ENCODE results near the gene YIPF4.

YIPF4 gene

GRCh38 chr2:32242331-32242730, 35.4 kb upstream of the YIPF4 start:
- no peak overlapping the region for H3K4me3 ChIP-seq (ENCODE audit: low read depth, low read length)
- TF ChIP-seq, protein P1, sequence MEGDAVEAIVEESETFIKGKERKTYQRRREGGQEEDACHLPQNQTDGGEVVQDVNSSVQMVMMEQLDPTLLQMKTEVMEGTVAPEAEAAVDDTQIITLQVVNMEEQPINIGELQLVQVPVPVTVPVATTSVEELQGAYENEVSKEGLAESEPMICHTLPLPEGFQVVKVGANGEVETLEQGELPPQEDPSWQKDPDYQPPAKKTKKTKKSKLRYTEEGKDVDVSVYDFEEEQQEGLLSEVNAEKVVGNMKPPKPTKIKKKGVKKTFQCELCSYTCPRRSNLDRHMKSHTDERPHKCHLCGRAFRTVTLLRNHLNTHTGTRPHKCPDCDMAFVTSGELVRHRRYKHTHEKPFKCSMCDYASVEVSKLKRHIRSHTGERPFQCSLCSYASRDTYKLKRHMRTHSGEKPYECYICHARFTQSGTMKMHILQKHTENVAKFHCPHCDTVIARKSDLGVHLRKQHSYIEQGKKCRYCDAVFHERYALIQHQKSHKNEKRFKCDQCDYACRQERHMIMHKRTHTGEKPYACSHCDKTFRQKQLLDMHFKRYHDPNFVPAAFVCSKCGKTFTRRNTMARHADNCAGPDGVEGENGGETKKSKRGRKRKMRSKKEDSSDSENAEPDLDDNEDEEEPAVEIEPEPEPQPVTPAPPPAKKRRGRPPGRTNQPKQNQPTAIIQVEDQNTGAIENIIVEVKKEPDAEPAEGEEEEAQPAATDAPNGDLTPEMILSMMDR (IDR thresholded peaks at IDR 0.05; ENCODE audit: low read depth, low read length, missing control alignments): no peak
- DNase-seq (ENCODE audit: low read depth): no peak

DNA sequence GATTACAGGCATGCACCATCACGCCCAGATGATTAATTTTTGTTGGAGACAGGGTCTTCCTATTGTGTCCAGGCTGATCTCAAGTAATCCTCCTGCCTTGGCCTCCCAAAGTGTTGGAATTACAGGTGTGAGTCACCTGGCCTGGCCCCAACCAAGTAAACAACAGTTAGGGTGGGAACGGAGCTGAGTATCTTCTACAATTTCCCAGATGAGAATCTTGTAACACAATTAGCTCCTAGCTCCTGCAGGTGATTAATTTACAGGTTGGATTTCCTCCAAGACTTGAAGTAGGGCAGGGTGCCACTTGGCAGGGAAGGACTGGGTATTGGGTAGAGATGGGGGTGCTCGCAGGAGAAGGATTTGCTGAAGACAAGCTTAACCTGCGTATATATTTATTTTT, 30.8 kb upstream of the YIPF4 start:
- TF ChIP-seq, protein P1 (IDR thresholded peaks at IDR 0.05; ENCODE audit: low read depth, low read length, missing control alignments): no peak

DNA sequence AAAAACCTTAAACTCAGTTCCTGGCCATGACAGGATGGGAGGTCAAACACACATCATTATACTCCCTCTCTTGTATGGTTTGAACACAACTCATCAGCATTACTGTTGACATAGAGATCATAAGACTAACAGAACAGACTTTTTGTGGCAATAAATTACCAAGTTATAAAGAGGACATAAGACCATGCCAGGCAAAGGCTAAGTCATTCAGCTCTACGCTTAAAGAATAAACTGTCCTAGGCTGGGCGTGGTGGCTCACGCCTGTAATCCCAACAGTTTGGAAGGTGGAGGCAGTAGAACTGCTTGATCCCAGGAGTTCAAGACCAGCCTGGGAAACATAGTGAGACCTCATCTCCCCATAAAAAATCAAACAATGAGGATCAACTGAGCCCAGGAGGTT, 29.4 kb upstream of the YIPF4 start:
- H3K4me3 ChIP-seq (ENCODE audit: low read depth, low read length): no peak overlapping the region
- no peak for DNase-seq (ENCODE audit: low read depth)
- TF ChIP-seq, protein P1 (IDR thresholded peaks at IDR 0.05; ENCODE audit: low read depth, low read length, missing control alignments): no peak

More for the DNA sequence above, 30.8 kb upstream of the YIPF4 start:
- H3K4me3 ChIP-seq (ENCODE audit: low read depth, low read length): no peak overlapping the region
- no peak for DNase-seq (ENCODE audit: low read depth)

GRCh38 chr2:32249731-32250236, 27.9 kb upstream of the YIPF4 start:
- no peak for DNase-seq (ENCODE audit: low read depth)
- TF ChIP-seq, protein P1 (IDR thresholded peaks at IDR 0.05; ENCODE audit: low read depth, low read length, missing control alignments): no peak
- no peak overlapping the region for H3K4me3 ChIP-seq (ENCODE audit: low read depth, low read length)

DNA sequence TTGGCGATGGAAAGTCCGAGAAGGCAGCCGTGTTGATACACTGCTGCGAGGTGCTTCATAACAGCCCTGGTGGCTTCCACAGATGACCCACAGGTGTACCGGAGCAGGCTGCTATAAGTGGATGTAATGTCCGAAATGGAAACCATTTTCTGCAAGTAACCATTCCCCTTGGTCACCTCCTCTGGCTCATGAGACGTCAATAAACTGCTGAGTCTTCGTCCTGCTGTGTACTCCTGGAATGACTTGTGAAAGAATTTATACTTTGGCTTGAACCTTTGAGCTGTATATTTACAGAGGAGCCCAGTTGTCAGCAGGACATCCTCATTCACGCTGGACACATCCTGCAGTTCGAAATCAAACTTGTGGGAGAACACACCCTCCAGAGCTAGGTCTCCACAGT, 27.4 kb upstream of the YIPF4 start:
- TF ChIP-seq, protein P1 (IDR thresholded peaks at IDR 0.05; ENCODE audit: low read depth, low read length, missing control alignments): no peak
- no peak for DNase-seq (ENCODE audit: low read depth)
- no peak overlapping the region for H3K4me3 ChIP-seq (ENCODE audit: low read depth, low read length)

DNA sequence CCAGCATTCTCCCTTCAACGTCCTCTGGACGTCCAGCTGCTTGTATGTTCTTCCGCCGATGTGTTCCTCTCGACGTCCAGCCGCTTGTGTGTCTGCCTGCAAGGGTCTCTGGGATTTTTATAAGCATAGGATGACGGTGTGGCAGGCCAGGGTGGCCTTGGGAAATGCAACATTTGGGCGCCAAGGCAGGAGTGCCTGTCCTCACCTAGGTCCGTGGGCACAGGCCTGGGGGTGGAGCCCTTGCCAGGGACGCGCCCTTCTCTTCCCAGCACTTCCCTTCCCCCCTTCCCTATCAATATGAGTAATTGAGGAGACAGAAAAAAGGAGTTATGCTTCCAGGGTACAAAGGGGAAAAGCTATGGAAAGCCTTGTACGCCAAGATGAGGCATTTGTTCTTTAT, 19.5 kb upstream of the YIPF4 start:
- H3K4me3 ChIP-seq (ENCODE audit: low read depth, low read length): no peak overlapping the region
- no peak for DNase-seq (ENCODE audit: low read depth)
- TF ChIP-seq, protein P1 (IDR thresholded peaks at IDR 0.05; ENCODE audit: low read depth, low read length, missing control alignments): no peak

- H3K4me3 ChIP-seq (ENCODE audit: low read depth, low read length): no peak overlapping the region
- no peak for DNase-seq (ENCODE audit: low read depth)
- TF ChIP-seq, protein P1 (IDR thresholded peaks at IDR 0.05; ENCODE audit: low read depth, low read length, missing control alignments): no peak
Observed at GRCh38 chr2:32260376-32260775, 17.3 kb upstream of the YIPF4 start.

Data from GM12864 (cell line).